ENCODE results near the gene SVIL. TPM values are rescaled to one million over a fixed set of nuclear protein-coding genes. Genes with fewer than 3 reads are reported as not detected.
"Not testable (repeated sequence)": the region's sequence is repeated elsewhere in the genome, so short reads cannot be mapped to it uniquely, and the experiment has no call there.

Gene SVIL
- polyA plus RNA-seq, 6 donors from 2014 or later: 0.35 to 3.9 (median 1.6) TPM; not detected in 3

DNA sequence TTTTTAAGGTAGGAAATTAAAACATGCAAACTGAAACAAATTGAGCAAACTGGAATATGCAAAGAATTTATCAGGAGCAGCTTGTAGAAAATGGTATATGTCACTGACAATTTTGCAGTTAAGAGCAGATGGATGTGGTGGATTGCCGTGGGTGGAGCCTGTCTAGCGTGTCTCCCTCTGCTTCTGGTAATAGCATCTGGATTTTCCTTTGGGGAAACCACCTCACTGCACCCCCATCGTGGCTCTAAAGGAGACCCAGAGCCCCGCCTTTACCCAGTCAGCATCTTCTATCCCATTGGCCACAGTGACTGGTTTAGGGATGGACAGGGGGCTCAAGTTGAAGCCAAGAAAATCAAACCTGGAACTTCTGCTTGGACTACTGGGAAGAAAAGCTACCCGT is 142.9 kb downstream of the SVIL start:
- H3K4me1 Mint-ChIP-seq: no peaks in the 10 kb centered on the region
- DNase-seq (no peak), ATAC-seq (ENCODE audit: low read depth in 2 of 2) (no peak)
- H3K9me3 Mint-ChIP-seq: no peaks in the 10 kb centered on the region
- H3K4me3 Mint-ChIP-seq: peak overlapping the region in 1 of 8 donors; percentile 10
- H3K36me3 Mint-ChIP-seq: no peaks in the 10 kb centered on the region
- no peak overlapping the region for H3K27ac Mint-ChIP-seq
- H3K27me3 Mint-ChIP-seq: no peaks in the 10 kb centered on the region

DNA sequence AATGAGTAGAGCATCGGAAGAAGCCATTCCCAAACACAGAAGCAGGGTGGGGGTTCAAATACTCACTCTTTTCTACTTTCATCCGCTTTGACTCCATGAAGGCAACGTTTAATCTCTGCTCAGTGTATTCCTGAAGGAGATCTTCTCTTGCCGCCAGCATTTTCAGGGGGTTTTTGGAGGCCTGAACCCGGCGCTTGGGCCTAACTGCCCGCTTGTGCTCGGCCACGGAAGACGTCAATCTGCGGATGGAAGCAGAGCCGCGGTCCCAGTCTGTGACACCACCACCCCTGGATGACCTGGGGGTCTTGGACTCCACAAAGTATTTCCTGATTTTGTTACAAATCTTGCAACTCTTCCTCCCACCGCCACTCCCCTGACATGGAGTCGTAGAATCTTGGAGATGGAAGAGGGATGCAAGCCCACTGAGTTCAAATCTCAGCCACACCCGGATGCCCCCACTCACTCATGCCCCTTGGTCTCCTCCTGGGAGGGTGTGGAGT is 143.9 kb downstream of the SVIL start:
- H3K27ac Mint-ChIP-seq: not testable (repeated sequence)

DNA sequence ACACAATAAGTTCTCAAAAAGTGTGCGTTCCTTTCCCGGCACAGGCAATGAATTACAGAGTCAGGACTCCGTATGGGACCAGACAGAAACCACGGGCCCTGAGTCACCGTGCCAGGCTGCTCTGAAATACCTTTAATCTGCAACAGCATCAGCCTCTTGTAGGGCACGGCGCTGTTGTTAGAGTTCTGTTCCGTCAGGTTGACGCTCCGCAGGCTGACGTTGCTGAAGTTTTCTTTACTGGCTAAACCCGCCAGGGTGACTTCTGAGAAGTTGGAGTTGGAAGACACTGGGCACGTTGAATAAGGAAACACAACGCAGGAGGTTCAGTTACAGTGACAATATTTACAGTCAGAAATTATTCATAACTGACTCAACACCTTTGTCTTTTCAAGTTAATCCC is 146.3 kb downstream of the SVIL start:
- H3K36me3 Mint-ChIP-seq; ATAC-seq (ENCODE audit: low read depth in 2 of 2); H3K9me3 Mint-ChIP-seq; H3K4me3 Mint-ChIP-seq; DNase-seq; H3K27me3 Mint-ChIP-seq; H3K4me1 Mint-ChIP-seq; H3K27ac Mint-ChIP-seq: not testable (repeated sequence)

More for the DNA sequence above, 143.9 kb downstream of the SVIL start:
- not testable (repeated sequence) for DNase-seq; H3K4me3 Mint-ChIP-seq; H3K4me1 Mint-ChIP-seq; H3K27me3 Mint-ChIP-seq; H3K36me3 Mint-ChIP-seq; H3K9me3 Mint-ChIP-seq; ATAC-seq (ENCODE audit: low read depth in 2 of 2)

DNA sequence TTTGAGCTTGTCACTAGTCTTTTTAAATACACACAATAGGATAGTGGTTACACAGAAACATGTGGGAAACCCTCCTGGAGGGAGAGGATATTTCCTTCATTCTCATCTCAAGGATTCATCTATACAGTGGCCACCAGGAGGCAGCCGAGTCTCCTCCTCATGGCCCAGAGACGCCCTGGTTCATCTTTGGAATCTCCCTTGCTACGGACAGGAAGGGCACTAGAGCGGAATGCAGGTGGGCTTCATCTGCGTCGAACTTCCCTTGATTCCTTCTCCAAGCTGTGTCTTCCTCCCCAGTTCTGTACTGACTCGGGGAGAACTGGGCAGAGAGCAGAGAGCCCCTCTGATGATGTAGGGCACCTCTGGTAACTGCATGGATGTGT is 146.9 kb downstream of the SVIL start:
- ATAC-seq (ENCODE audit: low read depth in 2 of 2); H3K27ac Mint-ChIP-seq: not testable (repeated sequence)

DNA sequence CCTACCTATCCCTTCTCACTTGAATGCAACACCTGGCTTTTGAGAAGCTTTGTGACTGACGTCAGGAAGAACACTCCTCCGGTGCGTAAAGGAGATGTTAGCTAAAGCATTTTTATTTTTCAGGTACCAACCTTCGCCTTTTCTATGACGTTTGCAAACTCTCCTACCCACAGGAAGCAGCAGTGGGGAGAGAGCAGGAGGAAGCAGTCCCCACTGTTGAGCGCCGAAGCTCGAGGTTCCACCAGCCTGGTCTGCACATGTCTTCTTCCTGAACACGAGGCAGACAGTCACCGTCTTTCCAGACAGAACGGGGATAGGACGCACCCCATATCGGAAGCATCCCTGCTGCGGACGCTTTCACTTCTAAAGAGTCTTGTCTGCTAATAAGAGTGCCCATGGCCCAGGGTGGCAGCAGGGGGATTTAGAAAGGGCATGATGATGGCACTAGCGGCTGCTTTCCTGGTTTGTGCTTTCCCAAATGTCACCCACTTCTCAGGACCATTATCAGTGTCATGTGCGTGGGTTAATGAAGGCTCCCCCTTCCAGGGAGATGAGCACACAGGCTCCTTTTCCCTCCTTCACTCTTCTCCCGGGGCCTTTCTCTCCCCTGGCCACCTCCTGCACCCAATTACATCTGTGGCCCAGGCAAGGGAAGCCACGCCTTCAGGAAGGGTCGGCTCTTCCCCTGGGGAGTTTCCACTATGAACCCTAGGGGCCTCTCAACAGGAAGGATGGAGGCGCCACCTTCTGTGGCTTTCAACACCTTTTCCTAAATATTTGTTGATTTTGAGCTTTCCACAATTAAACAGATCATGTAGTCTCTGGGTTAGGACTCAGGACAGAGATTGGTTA is 147.5 kb downstream of the SVIL start:
- H3K27me3 Mint-ChIP-seq; ATAC-seq (ENCODE audit: low read depth in 2 of 2); H3K36me3 Mint-ChIP-seq; H3K9me3 Mint-ChIP-seq; DNase-seq; H3K4me1 Mint-ChIP-seq; H3K4me3 Mint-ChIP-seq: not testable (repeated sequence)
- H3K27ac Mint-ChIP-seq: peak overlapping the region in 1 of 6 donors; percentile 25

More for the DNA sequence above, 146.9 kb downstream of the SVIL start:
- not testable (repeated sequence) for H3K27me3 Mint-ChIP-seq, H3K36me3 Mint-ChIP-seq, H3K4me1 Mint-ChIP-seq, H3K9me3 Mint-ChIP-seq, H3K4me3 Mint-ChIP-seq, DNase-seq

GRCh38 chr10:29486433-29486832 is 148.3 kb downstream of the SVIL start:
- no peaks in the 10 kb centered on the region for H3K27me3 Mint-ChIP-seq
- DNase-seq: no peak
- no peak overlapping the region for H3K4me3 Mint-ChIP-seq
- H3K4me1 Mint-ChIP-seq: peaks cover 0 to 5% (median 0%) of the 10 kb centered on the region in 3 donors
- ATAC-seq (ENCODE audit: low read depth in 2 of 2): no peak
- H3K27ac Mint-ChIP-seq: no peak overlapping the region
- no peaks in the 10 kb centered on the region for H3K9me3 Mint-ChIP-seq
- H3K36me3 Mint-ChIP-seq: no peaks in the 10 kb centered on the region

DNA sequence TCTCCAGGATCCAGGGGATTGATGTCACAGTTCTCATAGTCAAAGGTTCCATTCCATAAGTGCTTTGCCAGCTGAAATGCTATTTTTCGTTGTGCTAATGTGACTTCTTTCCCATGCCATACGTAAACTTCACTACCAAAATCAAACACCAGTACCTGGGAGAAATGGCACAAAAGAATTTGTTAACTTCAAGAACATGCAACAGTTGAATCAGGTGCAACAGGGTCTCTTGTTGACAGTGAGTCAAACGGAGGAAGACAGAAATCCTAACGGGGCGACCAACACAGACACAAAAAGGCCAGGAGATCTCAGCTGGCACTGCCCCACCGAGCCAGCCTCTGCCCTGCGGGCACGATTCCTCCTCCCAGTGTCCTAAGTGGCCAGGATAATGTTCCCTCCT is 150.1 kb downstream of the SVIL start:
- not testable (repeated sequence) for H3K4me3 Mint-ChIP-seq; H3K27ac Mint-ChIP-seq; H3K9me3 Mint-ChIP-seq; H3K27me3 Mint-ChIP-seq; DNase-seq; H3K36me3 Mint-ChIP-seq; H3K4me1 Mint-ChIP-seq; ATAC-seq (ENCODE audit: low read depth in 2 of 2)

GRCh38 chr10:29482591-29483431 is 152.0 kb downstream of the SVIL start:
- Mint-ChIP-seq H3K36me3 (no peaks in the 10 kb centered on the region), H3K4me3 (peak overlapping the region in 1 of 8 donors; percentile 26), H3K9me3 (no peaks in the 10 kb centered on the region), H3K4me1 (peaks cover 0 to 5% (median 0%) of the 10 kb centered on the region in 3 donors), H3K27me3 (no peaks in the 10 kb centered on the region), H3K27ac (peak overlapping the region in 1 of 6 donors; percentile 25)
- DNase-seq (no peak), ATAC-seq (ENCODE audit: low read depth in 2 of 2) (peak; percentile 43 to 47)

- DNase-seq: no peak
- Mint-ChIP-seq H3K36me3 (no peaks in the 10 kb centered on the region), H3K4me3 (no peak overlapping the region), H3K4me1 (peaks cover 0 to 5% (median 0%) of the 10 kb centered on the region in 3 donors), H3K9me3 (no peaks in the 10 kb centered on the region), H3K27ac (no peak overlapping the region), H3K27me3 (no peaks in the 10 kb centered on the region)
- no peak for ATAC-seq (ENCODE audit: low read depth in 2 of 2)
Observed at GRCh38 chr10:29481906-29482440, 152.8 kb downstream of the SVIL start.

DNA sequence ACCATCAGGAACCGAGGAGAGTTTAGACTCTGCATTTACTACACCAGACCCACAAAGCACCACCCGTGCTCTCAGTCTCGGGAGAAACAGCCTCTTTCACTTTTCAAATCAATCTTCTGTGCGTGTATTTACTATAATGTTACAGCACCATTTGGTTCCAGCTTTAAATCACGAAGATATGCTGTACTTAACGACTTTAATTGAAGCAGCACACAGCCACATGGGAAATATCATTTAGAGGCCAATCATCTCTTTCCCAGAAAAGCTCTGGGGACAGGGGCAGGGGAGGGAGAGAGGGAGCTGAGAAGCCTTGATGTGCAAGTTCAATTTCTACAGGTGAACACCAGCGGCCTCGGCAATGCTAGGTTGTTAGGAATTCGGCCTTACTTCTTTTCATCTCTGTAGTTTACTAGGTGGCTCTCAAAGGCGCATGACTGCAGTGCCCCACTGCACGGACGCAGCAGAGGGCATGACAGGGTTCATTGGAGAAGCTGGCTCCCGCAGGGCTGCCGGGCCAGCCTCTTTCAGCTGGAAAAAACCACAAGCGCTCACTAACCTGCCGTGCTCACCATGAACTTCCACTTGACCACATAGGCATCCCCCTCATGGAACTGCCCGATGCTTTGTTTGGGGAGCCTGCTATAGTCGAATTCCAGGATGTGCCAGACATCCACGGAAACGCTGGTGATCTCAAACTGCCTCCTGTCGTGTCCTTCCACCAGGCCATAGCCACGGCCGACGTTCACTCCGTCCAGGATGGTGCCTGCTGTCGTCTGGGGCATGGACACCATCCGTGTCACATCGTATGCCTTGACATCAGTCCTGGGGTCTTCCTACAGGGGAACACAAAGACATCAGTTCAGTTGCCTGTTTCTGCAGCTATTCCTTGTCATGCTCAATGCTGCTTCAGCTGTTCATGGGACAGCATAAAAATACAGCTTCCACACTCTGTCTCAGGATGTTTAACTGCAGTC is 154.5 kb downstream of the SVIL start:
- ATAC-seq (ENCODE audit: low read depth in 2 of 2): peak in 1 of 2 donors; percentile 27
- H3K4me1 Mint-ChIP-seq: peaks cover 0 to 5% (median 0%) of the 10 kb centered on the region in 3 donors
- no peak overlapping the region for H3K4me3 Mint-ChIP-seq
- H3K9me3 Mint-ChIP-seq: no peaks in the 10 kb centered on the region
- H3K27me3 Mint-ChIP-seq: no peaks in the 10 kb centered on the region
- no peaks in the 10 kb centered on the region for H3K36me3 Mint-ChIP-seq
- no peak overlapping the region for H3K27ac Mint-ChIP-seq
- no peak for DNase-seq

GRCh38 chr10:29479081-29479925 is 155.5 kb downstream of the SVIL start:
- Mint-ChIP-seq H3K27ac (no peak overlapping the region), H3K36me3 (no peaks in the 10 kb centered on the region), H3K9me3 (no peaks in the 10 kb centered on the region), H3K4me1 (peaks cover 0 to 5% (median 0%) of the 10 kb centered on the region in 3 donors), H3K4me3 (no peak overlapping the region), H3K27me3 (no peaks in the 10 kb centered on the region)
- ATAC-seq (ENCODE audit: low read depth in 2 of 2): peak; percentile 46 to 55
- no peak for DNase-seq

Data from naive B cell (primary cell).